ENCODE data around the gene ZNRF4.
"Not testable (repeated sequence)": the region's sequence is repeated elsewhere in the genome, so short reads cannot be mapped to it uniquely, and the experiment has no call there.

ZNRF4 gene, protein sequence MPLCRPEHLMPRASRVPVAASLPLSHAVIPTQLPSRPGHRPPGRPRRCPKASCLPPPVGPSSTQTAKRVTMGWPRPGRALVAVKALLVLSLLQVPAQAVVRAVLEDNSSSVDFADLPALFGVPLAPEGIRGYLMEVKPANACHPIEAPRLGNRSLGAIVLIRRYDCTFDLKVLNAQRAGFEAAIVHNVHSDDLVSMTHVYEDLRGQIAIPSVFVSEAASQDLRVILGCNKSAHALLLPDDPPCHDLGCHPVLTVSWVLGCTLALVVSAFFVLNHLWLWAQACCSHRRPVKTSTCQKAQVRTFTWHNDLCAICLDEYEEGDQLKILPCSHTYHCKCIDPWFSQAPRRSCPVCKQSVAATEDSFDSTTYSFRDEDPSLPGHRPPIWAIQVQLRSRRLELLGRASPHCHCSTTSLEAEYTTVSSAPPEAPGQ

GRCh38 chr19:5455367-5456129 is at the start of gene ZNRF4:
TSS of gene ZNRF4 (plus strand) at chr19:5455417. CDS start at chr19:5455492, 75 bp downstream.
- DNase-seq = no peak

- DNase-seq = not testable (repeated sequence)
Observed at GRCh38 chr19:5406198-5406597, 49.0 kb upstream of the ZNRF4 start.

GRCh38 chr19:5406816-5407215 is 48.4 kb upstream of the ZNRF4 start:
- no peak for DNase-seq

- no peak for DNase-seq
Observed at GRCh38 chr19:5407356-5407755, 47.9 kb upstream of the ZNRF4 start.

DNA sequence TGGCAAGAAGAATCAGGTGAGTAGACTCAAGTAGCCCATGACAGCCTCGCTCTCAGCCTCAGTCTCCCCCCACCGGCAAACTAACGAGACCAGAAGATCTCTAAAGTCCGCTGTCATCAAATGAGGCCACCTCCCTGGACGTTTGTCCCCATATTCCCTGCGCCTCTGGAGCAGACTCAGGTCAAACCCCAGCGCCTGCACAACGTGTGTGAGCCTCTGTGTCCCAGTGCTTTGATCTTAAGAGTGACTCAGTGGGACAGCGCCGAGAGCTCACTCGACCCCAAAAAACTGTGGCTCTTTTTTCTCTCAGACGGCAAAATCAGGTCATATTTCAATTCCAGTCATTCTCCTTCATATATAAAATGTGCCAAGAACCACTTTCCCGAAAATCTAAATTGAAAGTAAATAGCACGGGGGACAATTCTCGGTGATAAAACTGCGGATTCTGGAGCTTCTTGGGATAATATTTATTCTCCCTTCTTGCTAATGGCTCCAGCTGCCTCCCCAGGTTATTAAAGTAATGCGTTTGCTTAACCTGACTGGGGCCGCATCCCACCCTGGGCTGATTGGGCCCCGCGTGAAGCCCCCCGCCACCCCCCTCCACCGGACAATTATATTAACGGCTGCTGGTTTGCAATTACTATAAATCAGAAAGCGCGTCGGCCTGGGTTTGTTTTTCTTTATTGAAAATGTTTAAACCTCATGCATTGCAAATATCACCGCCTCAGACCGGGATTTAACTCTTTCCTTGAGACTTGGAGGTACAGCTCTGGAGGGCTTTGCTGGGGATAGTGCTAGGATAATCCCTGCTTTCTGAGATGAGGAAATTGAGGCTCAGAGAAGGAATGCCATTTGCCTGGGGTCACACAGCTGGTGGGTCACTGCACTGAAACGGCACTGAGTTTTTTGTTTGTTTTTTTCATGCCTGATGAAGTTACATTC is 37.5 kb upstream of the ZNRF4 start:
- no peak for DNase-seq

GRCh38 chr19:5418677-5419076 is 36.5 kb upstream of the ZNRF4 start:
- DNase-seq = no peak

GRCh38 chr19:5420953-5421352 is 34.3 kb upstream of the ZNRF4 start:
- no peak for DNase-seq

GRCh38 chr19:5423567-5424125 is 31.6 kb upstream of the ZNRF4 start:
- DNase-seq = no peak

GRCh38 chr19:5424192-5424973 is 30.8 kb upstream of the ZNRF4 start:
- DNase-seq = no peak

DNA sequence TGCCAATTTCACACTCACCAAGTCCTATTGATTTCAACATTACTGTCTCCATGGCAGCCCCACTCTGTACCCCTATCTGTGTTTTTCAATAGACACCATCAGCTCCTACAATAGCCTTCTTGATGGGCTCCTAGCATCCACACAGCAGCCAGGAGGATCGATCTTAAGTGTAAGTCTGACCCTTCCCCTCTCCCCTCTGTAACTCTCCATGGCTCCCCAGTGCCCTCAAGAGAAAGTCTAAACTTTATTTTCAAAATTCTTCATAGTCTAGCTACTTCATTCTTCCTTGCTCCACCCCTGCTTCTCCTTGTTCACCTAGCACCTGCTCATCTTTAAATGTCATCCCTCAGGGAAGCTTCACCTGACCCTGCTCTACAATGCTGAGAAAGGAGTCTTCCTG is 30.0 kb upstream of the ZNRF4 start:
- DNase-seq = no peak

GRCh38 chr19:5430237-5430636 is 25.0 kb upstream of the ZNRF4 start:
- no peak for DNase-seq

DNA sequence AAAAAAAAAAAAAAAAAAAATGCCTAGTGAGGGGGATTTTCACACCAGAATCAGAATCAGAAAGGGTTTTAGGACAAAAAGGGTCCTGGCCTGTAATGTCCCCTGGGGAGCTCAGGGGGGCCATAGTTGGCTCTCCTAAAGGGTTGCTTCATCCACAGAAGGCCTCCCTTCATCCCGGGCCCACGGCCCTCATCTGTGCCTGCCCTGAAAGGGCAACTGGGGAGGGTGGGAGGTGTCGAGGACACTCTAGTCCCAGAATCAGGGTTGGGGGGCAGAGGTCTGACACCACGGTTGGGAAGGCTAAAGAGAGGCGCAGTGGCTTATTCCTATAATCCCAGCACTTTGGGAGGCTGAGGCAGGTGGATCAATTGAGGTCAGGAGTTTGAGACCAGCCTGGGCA is 22.5 kb upstream of the ZNRF4 start:
- no peak for DNase-seq

DNA sequence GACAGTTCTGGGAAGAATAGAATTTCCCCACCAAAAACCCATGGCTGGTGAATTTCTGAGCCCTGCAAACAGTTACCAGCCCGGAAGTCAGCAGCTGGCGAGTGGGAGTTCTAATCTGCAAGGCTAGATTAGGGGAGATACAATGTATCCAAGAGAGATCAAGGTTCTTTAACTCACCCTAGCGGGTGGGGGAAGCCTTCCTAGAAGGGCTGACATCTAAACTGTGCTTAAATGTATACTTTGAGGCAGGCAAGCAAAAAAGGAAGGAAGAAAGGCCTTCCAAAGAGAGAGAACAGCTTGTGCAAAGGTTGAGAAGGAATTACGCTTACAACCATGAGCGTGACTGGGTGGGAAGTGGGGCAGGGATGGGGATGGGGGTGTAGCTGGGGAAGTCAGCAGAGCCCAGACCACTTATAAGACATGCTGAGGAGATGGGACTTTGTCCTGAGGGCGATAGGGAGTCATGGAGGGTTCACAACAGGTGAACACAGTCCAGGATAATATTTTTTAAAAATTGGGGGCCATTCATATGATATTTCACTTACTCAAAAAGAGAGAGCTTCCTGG is 20.8 kb upstream of the ZNRF4 start:
- DNase-seq = no peak

GRCh38 chr19:5434970-5435641 is 20.1 kb upstream of the ZNRF4 start:
- DNase-seq = no peak

DNA sequence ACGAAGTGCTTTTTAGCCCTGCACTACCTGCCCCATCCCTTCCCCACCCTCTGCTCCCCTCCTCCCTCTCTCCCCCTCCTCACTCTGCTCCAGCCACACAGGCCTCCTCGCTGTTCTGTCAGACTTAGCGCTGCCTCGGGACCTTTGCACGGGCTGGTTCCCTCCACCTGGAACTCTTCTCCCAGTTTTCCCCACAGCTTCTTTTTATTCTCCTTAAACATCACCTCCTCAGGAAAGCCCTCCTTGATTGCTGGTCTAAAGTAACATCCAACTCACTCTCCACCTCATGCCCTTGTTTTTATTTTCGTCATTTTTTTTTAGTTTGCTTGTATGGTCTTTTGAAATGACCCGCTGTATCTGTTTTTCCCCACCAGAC is 19.6 kb upstream of the ZNRF4 start:
- DNase-seq = no peak

DNA sequence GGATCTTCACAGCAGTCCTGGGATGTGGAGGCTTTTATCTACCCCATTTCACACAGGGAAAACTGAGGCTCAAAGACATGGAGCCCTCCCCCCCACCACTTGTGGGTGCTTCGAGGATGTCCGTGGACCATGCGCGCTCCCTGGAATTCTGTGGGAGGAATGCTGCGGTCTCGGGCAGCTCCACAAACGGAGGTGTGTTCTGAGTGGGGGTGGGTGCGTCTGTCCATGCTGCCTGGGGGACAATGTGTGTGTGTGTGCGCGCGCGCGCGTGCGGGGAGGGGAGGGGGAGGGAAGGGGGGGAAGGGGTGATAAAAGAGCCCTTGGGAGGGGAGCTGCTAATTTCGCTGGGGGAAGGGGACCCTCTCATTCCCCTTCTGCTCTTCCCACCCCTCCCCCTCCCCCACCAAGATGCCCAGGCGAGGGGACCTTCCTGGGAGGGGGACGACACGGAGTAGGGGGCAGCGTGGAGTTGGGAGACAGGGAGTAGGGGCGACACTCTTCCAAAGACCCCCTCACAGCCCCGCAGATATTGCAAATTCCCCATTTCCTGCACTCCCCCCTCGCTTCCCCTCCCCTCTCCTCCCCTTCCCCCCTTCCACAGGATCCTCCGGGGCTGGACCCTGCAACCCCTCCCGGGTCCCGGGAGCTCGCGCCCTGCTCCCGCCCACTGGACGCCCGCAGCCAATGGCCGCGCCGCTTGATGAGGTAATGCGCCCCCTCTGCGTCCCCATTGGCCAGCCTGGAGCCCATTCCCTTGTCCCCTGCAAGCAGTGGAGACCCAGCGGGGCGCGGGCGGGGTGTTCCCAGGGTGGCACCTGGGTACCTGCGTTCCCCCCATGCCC is 18.9 kb upstream of the ZNRF4 start:
- DNase-seq = peak; percentile 85

DNA sequence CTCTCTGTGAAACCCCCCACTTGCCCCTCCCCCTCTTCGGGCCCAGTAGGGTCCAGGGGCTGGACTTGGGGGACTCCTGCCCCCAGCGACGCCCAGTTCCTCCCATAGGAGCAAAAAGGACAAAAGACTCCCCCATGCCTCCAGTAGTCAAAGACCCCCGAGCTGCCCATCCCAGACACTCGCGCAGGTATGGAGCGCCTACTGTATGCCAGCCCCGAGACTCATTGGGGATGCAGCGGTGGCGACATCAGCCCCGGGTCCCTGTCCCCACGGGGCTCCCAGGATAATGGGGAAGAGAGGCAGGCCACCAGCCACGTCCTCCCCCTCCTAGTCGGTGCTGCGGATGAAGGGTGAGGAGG is 18.3 kb upstream of the ZNRF4 start:
- no peak for DNase-seq

DNA sequence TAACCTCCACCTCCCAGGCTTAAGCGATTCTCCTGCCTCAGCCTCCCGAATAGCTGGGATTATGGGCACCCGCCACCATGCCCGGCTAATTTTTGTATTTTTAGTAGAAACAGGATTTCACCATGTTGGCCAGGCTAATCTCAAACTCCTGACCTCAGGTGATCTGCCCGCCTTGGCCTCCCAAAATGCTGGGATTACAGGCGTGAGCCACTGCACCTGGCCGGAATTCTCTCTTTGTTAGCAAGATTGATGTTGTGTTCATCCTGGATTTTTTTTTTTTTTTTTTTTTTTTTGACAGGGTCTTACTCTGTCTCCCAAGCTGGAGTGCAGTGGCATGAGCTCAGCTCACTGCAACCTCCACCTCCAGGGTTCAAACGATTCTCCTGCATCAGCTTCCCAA is 16.5 kb upstream of the ZNRF4 start:
- not testable (repeated sequence) for DNase-seq

- no peak for DNase-seq
Observed at GRCh38 chr19:5439452-5439851, 15.8 kb upstream of the ZNRF4 start.

GRCh38 chr19:5440299-5440698 is 14.9 kb upstream of the ZNRF4 start:
- no peak for DNase-seq

All from NCI-H1436 (cell line).